ENCODE measurements around the gene RPS6KA1. TPM values are rescaled to one million over a fixed set of nuclear protein-coding genes. Genes with fewer than 3 reads are reported as not detected.
"Not testable (repeated sequence)": the region's sequence is repeated elsewhere in the genome, so short reads cannot be mapped to it uniquely, and the experiment has no call there.

The RPS6KA1 gene
- total RNA-seq, 1 donor from 2014 or later = 13.5 TPM

GRCh38 chr1:26553942-26554682 is 24.6 kb downstream of the RPS6KA1 start:
- no peak for DNase-seq (ENCODE audit: low read depth, low spot score)

GRCh38 chr1:26554781-26555180 is 25.2 kb downstream of the RPS6KA1 start:
- DNase-seq (ENCODE audit: low read depth, low spot score) = no peak

GRCh38 chr1:26555550-26555981 is 26.0 kb downstream of the RPS6KA1 start:
- DNase-seq (ENCODE audit: low read depth, low spot score) = no peak

- DNase-seq (ENCODE audit: low read depth, low spot score) = no peak
These were observed 26.6 kb downstream of the RPS6KA1 start for GRCh38 chr1:26556111-26556510.

- DNase-seq (ENCODE audit: low read depth, low spot score) = no peak
These were observed 27.4 kb downstream of the RPS6KA1 start for GRCh38 chr1:26557008-26557407.

- DNase-seq (ENCODE audit: low read depth, low spot score) = no peak
These were observed 29.1 kb downstream of the RPS6KA1 start for GRCh38 chr1:26558685-26559048.

- DNase-seq (ENCODE audit: low read depth, low spot score) = no peak
These were observed 30.8 kb downstream of the RPS6KA1 start for GRCh38 chr1:26560403-26560780.

GRCh38 chr1:26570287-26570686 is 40.7 kb downstream of the RPS6KA1 start:
- no peak for DNase-seq (ENCODE audit: low read depth, low spot score)

GRCh38 chr1:26571381-26571780 is 41.8 kb downstream of the RPS6KA1 start:
- no peak for DNase-seq (ENCODE audit: low read depth, low spot score)

- DNase-seq (ENCODE audit: low read depth, low spot score) = no peak
These were observed 44.5 kb downstream of the RPS6KA1 start for GRCh38 chr1:26574018-26574417.

GRCh38 chr1:26574719-26575251 is 45.2 kb downstream of the RPS6KA1 start:
- DNase-seq (ENCODE audit: low read depth, low spot score) = no peak

- DNase-seq (ENCODE audit: low read depth, low spot score) = no peak
These were observed 45.8 kb downstream of the RPS6KA1 start for GRCh38 chr1:26575348-26575747.

- DNase-seq (ENCODE audit: low read depth, low spot score) = no peak
These were observed 48.6 kb downstream of the RPS6KA1 start for GRCh38 chr1:26578167-26578566.

GRCh38 chr1:26579681-26580111 is 50.1 kb downstream of the RPS6KA1 start:
- DNase-seq (ENCODE audit: low read depth, low spot score) = no peak

- DNase-seq (ENCODE audit: low read depth, low spot score) = no peak
These were observed 50.6 kb downstream of the RPS6KA1 start for GRCh38 chr1:26580116-26580515.

- no peak for DNase-seq (ENCODE audit: low read depth, low spot score)
These were observed 51.7 kb downstream of the RPS6KA1 start for GRCh38 chr1:26581287-26581651.

- no peak for DNase-seq (ENCODE audit: low read depth, low spot score)
These were observed 52.7 kb downstream of the RPS6KA1 start for GRCh38 chr1:26582053-26582835.

GRCh38 chr1:26582836-26583460 is 53.4 kb downstream of the RPS6KA1 start:
- DNase-seq (ENCODE audit: low read depth, low spot score) = no peak

- DNase-seq (ENCODE audit: low read depth, low spot score) = no peak
These were observed 54.3 kb downstream of the RPS6KA1 start for GRCh38 chr1:26583646-26584485.

GRCh38 chr1:26584588-26584987 is 55.0 kb downstream of the RPS6KA1 start:
- not testable (repeated sequence) for DNase-seq (ENCODE audit: low read depth, low spot score)

- no peak for DNase-seq (ENCODE audit: low read depth, low spot score)
These were observed 55.9 kb downstream of the RPS6KA1 start for GRCh38 chr1:26585471-26585870.

Measured in pulmonary artery endothelial cell (primary cell).